8988T (cell line): Measurements from ENCODE around the gene FASTK.

Source experiments
- DNase-seq: peaks from one replicate; pipeline ENCODE4 v3.0.0; 2011

FASTK gene

GRCh38 chr7:151080522-151081169 is at the start of gene FASTK:
FASTK (minus strand) TSS chr7:151080809; CDS start chr7:151080766, 43 bp downstream.
- DNase-seq = peak; percentile 91

GRCh38 chr7:151129960-151130591 is 49.5 kb upstream of the FASTK start:
- DNase-seq = peak; percentile 20

- DNase-seq = no peak
These were observed 48.7 kb upstream of the FASTK start for GRCh38 chr7:151129117-151129959.

GRCh38 chr7:151128716-151129115 is 48.1 kb upstream of the FASTK start:
- DNase-seq = no peak

- DNase-seq = no peak
These were observed 47.5 kb upstream of the FASTK start for GRCh38 chr7:151128144-151128543.

- no peak for DNase-seq
These were observed 46.0 kb upstream of the FASTK start for GRCh38 chr7:151126491-151127137.

- no peak for DNase-seq
These were observed 45.4 kb upstream of the FASTK start for GRCh38 chr7:151125846-151126481.

- DNase-seq = no peak
These were observed 44.8 kb upstream of the FASTK start for GRCh38 chr7:151125470-151125845.

- DNase-seq = no peak
These were observed 44.3 kb upstream of the FASTK start for GRCh38 chr7:151124899-151125399.

- no peak for DNase-seq
These were observed 43.9 kb upstream of the FASTK start for GRCh38 chr7:151124481-151124880.

GRCh38 chr7:151123822-151124464 is 43.3 kb upstream of the FASTK start:
- DNase-seq = peak; percentile 100

- DNase-seq = no peak
These were observed 42.7 kb upstream of the FASTK start for GRCh38 chr7:151123158-151123821.

- DNase-seq = no peak
These were observed 42.2 kb upstream of the FASTK start for GRCh38 chr7:151122796-151123157.

- no peak for DNase-seq
These were observed 41.7 kb upstream of the FASTK start for GRCh38 chr7:151122276-151122675.

GRCh38 chr7:151121380-151122170 is 41.0 kb upstream of the FASTK start:
- no peak for DNase-seq

- DNase-seq = no peak
These were observed 40.3 kb upstream of the FASTK start for GRCh38 chr7:151120896-151121295.

GRCh38 chr7:151119902-151120301 is 39.3 kb upstream of the FASTK start:
- DNase-seq = no peak

GRCh38 chr7:151119055-151119415 is 38.4 kb upstream of the FASTK start:
- no peak for DNase-seq

GRCh38 chr7:151118108-151119054 is 37.8 kb upstream of the FASTK start:
- DNase-seq = no peak

GRCh38 chr7:151117565-151117964 is 37.0 kb upstream of the FASTK start:
- DNase-seq = no peak
